NCI-H2029 treated with DMSO at 0.1 percent for 48 hours (cell line): Measurements from ENCODE around the gene HTR4.
"Not testable (repeated sequence)": the region's sequence is repeated elsewhere in the genome, so short reads cannot be mapped to it uniquely, and the experiment has no call there.

Experiments used
- DNase-seq: peaks from one replicate; lab custom pipeline; 2025; lab: John Stamatoyannopoulos, UW

The HTR4 gene

DNA sequence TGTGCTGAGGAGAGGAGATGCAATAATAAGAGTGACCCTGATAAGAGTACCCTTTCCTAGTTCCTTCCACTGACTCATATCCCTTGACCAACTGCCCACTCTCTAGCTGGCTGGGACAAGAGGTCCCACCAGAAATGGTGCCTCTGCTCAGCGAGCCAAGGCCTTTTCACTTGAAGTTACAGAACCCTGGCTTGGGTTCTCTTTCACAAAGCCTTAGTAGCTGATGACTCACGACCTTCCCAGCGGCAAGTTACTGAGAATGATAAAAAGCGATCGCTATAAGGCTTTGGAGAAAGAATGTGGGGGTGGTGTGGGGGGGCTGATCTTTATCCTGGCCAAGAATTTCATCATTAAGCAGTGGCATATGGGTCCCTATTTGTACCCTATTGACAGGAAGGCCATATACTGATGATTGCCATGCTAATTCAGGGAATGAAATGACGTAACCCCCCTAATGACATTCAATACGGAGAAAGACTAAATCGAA, 180.3 kb downstream of the HTR4 start:
- no peak for DNase-seq

DNA sequence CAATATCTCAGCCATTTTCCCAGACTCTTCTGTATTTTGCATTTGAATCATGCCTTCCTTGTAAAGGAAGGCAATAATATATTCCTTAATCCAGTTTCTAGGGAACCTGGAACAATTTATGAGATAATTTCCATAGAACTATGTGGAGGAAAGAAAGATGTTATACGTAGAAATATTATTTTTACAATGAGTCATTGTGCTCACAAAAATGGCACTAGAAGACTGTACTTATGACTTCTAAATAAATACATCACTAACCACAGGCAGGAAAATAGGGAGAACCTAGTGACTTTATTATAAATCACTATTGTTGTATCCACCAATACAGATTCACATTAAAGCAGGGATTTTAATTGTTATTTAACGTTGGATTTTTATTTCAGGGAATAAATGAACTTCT, 182.9 kb downstream of the HTR4 start:
- DNase-seq = no peak

DNA sequence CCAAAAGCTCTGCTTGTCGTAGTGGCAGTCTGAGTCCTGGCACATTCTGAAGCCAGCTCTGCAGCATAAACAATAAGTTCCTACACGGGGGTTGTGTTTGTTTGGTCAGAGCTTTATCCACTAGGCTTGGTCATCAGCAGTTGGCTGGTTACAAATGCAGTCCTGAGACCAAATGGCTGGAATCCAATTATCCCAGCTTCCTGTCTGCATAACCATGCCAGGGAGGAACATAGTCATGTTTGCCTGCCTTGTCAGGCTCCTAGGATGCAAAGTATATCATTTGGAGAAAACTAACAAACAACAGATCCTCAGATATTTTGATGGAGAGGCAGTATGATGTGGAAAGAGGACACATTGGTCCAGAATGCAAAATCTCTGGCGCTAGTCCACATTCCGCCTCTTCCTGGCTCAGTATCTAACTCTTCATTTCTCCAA, 184.8 kb downstream of the HTR4 start:
- peak; percentile 45 for DNase-seq

- DNase-seq = not testable (repeated sequence)
These were observed 185.6 kb downstream of the HTR4 start for GRCh38 chr5:148468746-148469145.

DNA sequence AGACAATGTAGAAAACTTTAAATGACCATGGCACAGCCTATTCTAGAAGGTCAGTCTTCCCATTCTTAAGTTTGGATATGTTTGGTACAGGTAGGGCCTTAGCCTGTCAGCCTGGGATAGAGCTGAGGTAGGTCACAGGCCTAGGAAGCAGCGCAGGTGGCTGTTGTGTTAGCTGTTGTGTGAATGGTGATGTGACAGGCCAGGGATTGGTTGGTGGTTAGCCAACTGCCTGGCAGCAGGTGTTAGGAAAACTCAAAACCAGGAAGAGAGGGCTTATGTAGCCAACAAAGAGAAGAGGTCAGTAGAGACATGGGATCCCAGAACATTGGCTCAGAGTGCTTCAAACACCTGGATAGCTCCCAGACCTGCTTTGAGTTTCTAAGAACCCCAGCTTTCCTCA, 186.4 kb downstream of the HTR4 start:
- DNase-seq = peak; percentile 73

DNA sequence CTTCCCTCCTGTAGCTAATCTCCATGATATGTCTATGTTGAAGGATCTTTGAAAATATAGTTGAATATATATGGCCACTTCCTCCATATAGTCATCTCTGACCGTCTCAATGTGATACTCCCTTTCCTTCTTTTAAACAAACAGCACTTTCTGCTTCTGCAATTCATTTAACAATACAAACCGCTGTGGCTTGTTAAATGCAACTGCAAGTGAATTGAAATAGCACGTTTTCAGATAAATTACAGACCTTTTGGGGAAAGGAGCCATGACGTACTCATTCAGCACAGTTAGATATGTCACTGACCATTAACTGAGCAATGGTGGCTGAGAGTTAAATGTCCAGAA, 188.1 kb downstream of the HTR4 start:
- no peak for DNase-seq

- DNase-seq = no peak
These were observed 188.7 kb downstream of the HTR4 start for GRCh38 chr5:148465381-148466235.

DNA sequence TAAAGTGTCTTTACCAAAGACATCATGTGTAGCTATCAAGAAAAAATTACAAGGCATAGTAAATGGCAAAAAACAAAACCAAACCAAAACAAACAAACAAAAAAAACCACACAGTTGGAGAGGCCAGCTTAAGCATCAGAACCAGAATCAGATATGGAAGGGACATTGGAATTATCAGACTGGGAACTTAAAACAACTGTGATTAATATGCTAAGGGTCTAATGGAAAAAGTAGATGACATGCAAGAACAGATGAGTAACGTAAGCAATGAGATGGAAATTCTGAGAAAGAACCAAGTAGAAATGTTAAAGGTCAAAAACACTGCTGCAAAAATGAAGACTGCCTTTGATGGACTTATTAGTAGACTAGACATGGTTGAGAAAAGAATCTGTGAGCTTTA, 194.7 kb downstream of the HTR4 start:
- no peak for DNase-seq

GRCh38 chr5:148458036-148458888, 196.1 kb downstream of the HTR4 start:
- DNase-seq = no peak

- DNase-seq = no peak
These were observed 197.1 kb downstream of the HTR4 start for GRCh38 chr5:148457183-148457620.

GRCh38 chr5:148455185-148455584, 199.1 kb downstream of the HTR4 start:
- DNase-seq = no peak

DNA sequence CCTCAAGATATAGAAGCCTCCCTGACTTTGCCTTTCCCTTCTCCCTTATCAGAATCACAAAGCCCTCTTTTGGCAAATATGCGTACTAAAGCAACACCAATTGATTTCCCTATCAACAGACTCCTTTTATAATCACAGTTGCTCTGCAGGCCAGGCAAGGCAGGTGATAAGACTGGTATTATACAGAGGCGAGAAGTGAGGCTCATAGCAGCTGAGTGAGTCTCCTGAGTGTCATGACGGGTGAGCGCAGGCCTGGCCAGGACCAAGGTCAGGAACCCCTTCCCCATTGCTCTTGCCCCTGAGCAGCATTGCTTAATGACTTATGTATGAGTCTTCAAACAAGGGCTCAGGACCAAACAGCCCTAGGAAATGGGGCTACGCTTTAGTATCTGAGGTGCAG, 199.8 kb downstream of the HTR4 start:
- DNase-seq = no peak

DNA sequence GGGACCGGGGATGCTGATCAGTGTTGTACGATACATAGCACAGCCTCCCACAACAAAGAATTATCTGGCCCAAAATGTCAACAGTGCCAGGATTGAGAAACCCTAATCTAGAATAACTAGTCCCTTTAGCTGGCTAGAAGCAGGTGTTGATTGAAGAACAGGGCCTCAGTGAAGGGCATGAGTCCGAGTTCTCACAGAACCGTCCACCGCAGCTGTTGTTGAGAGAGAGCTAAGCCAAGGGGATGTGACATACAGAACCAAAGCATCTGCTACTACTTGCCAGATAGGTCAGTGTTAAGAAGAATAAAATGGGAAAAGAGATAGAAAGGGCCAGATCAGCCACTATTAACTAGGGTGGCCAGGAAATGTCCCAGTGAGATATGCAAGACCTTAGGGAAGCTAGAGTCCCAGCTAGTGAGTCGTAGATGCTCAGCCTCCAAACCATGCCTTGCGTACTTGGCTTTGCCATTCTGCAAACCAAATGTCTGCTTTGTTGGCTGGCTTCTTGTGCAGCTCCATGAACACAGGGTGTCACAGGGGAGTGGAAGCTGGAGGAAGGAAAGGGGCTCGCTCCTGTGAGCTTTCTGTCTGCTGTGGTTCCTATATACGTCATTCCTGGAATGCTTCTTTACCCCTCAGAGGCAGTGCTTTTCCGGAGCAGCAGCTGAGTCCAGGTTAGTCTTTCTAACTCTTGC, 201.7 kb downstream of the HTR4 start:
- DNase-seq = no peak

- DNase-seq = no peak
These were observed 207.7 kb downstream of the HTR4 start for GRCh38 chr5:148446611-148447010.

- DNase-seq = no peak
These were observed 208.7 kb downstream of the HTR4 start for GRCh38 chr5:148445578-148445977.

DNA sequence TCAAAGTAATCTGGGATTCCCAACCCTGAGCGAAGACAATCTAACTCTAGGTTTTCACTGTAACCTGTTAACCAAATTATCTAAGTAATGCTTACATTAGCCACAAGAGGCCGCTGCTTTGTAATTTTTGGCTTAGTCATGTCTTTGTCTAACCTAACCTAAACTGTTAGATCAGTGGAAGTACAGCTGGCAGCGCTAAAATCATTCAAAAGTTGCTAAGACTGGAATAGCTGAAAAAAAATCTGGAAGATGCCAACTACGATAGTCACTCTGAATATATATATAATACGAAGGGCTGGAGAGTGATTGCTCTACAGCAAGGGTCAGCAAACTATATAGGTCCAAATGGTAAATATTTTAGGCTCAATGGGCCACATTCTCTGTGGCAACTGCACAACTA, 210.3 kb downstream of the HTR4 start:
- peak; percentile 54 for DNase-seq

DNA sequence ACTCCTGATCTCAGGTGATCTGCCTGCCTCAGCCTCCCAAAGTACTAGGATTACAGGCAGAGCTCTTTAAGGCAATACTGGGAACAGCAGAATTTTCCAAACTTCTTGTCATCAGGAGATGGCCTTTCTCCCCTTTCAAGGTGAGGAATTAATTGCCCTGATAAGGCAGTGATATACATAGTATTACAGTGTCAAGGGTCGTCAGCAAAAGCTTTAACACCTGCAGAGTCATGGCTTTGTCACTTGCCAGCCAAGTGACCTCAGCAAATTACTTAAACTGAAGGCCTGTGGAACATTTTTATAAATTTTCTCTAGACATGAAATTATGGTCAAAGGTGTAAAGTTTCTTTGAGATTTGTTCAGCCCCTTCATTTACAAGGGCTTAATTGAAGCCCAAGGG, 211.1 kb downstream of the HTR4 start:
- no peak for DNase-seq

- DNase-seq = no peak
These were observed 215.4 kb downstream of the HTR4 start for GRCh38 chr5:148438933-148439332.

GRCh38 chr5:148437249-148437648, 217.1 kb downstream of the HTR4 start:
- DNase-seq = no peak

DNA sequence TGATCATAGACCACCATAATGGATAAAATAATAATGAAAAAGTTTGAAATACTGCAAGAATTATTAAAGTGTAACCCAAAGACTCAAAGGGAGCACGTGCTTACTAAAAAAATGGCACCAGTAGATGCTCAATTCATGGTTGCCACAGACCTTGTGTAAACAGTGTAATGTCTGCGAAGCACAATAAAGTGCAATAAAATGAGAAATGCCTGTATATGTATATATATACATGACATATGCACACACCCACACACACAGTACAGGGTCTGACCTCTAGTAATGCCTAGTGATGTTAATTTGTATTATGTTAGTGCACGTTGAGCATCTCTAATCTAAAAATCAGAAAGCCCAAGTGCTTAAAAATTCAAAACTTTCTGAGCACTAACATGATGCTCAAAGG, 218.3 kb downstream of the HTR4 start:
- no peak for DNase-seq

DNA sequence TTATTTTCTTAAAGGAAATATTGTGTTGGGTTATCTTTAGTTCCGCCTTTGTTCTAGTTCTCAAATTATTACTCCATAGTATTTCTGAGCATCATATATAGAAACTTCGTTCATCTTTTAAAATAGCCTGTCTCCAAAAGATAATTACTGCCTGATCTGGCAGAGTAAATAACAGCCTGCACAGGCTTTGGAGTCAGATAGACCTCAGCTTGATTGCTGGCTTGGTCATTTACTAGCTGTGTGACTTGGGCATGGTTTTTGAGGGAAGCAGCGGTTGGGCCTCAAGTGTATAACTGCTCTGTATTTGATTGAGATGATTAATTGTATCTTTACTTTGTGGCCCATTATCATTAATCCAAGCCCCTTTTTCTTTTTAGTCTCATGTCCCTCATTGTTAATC, 220.5 kb downstream of the HTR4 start:
- no peak for DNase-seq
